Measurements from ENCODE around the gene EFNA5. TPM values are rescaled to one million over a fixed set of nuclear protein-coding genes. Genes with fewer than 3 reads are reported as not detected.

EFNA5 gene
- polyA plus RNA-seq, 3 donors, result 0.74 to 5.4 (median 2.8) TPM

GRCh38 chr5:107487056-107487542 lies 183.6 kb downstream of the EFNA5 start:
- 30 to 58% (median 31%) methylated on average over 2 of the region's 2 CpGs for WGBS, 3 donors
- no peak overlapping the region for H3K27ac ChIP-seq (ENCODE audit: low read depth, low read length)

GRCh38 chr5:107486489-107486888 lies 184.2 kb downstream of the EFNA5 start:
- WGBS, 3 donors, result 73 to 84% (median 79%) methylated on average over 2 of the region's 2 CpGs
- H3K27ac ChIP-seq (ENCODE audit: low read depth, low read length), result no peak overlapping the region

GRCh38 chr5:107485184-107485583 lies 185.6 kb downstream of the EFNA5 start:
- no peak overlapping the region for H3K27ac ChIP-seq (ENCODE audit: low read depth, low read length)

GRCh38 chr5:107484281-107484680 lies 186.5 kb downstream of the EFNA5 start:
- 66 to 85% (median 68%) methylated on average over 4 of the region's 4 CpGs for WGBS, 3 donors
- H3K27ac ChIP-seq (ENCODE audit: low read depth, low read length), result no peak overlapping the region

GRCh38 chr5:107483231-107484024 lies 187.3 kb downstream of the EFNA5 start:
- WGBS, 3 donors, result 70 to 75% (median 70%) methylated on average over 5 of the region's 5 CpGs

GRCh38 chr5:107478068-107478641 lies 192.6 kb downstream of the EFNA5 start:
- H3K27ac ChIP-seq (ENCODE audit: low read depth, low read length), result no peak overlapping the region
- WGBS, 3 donors, result 79 to 87% (median 84%) methylated on average over 6 of the region's 6 CpGs

More at GRCh38 chr5:107483231-107484024, 187.3 kb downstream of the EFNA5 start:
- no peak overlapping the region for H3K27ac ChIP-seq (ENCODE audit: low read depth, low read length)

GRCh38 chr5:107477492-107477891 lies 193.2 kb downstream of the EFNA5 start:
- no peak overlapping the region for H3K27ac ChIP-seq (ENCODE audit: low read depth, low read length)

- 18 to 25% (median 24%) methylated on average over 1 of the region's 1 CpG for WGBS, 3 donors
- H3K27ac ChIP-seq (ENCODE audit: low read depth, low read length), result no peak overlapping the region
These were observed 194.0 kb downstream of the EFNA5 start for GRCh38 chr5:107476783-107477182.

GRCh38 chr5:107474716-107475489 lies 195.8 kb downstream of the EFNA5 start:
- H3K27ac ChIP-seq (ENCODE audit: low read depth, low read length), result no peak overlapping the region
- 40 to 84% (median 71%) methylated on average over 4 of the region's 4 CpGs for WGBS, 3 donors

GRCh38 chr5:107474361-107474715 lies 196.4 kb downstream of the EFNA5 start:
- no peak overlapping the region for H3K27ac ChIP-seq (ENCODE audit: low read depth, low read length)
- WGBS, 3 donors, result 88 to 93% (median 92%) methylated on average over 3 of the region's 3 CpGs

GRCh38 chr5:107472620-107473064 lies 198.1 kb downstream of the EFNA5 start:
- WGBS, 3 donors, result 65 to 76% (median 66%) methylated on average over 2 of the region's 2 CpGs

GRCh38 chr5:107470295-107470582 lies 200.5 kb downstream of the EFNA5 start:
- H3K27ac ChIP-seq (ENCODE audit: low read depth, low read length), result no peak overlapping the region
- 54 to 73% (median 60%) methylated on average over 1 of the region's 1 CpG for WGBS, 3 donors

More at GRCh38 chr5:107472620-107473064, 198.1 kb downstream of the EFNA5 start:
- no peak overlapping the region for H3K27ac ChIP-seq (ENCODE audit: low read depth, low read length)

- H3K27ac ChIP-seq (ENCODE audit: low read depth, low read length), result no peak overlapping the region
- 58 to 73% (median 61%) methylated on average over 5 of the region's 5 CpGs for whole genome bisulfite sequencing, 3 donors
These were observed 201.0 kb downstream of the EFNA5 start for GRCh38 chr5:107469485-107470294.

GRCh38 chr5:107469064-107469463 lies 201.7 kb downstream of the EFNA5 start:
- no peak overlapping the region for H3K27ac ChIP-seq (ENCODE audit: low read depth, low read length)

GRCh38 chr5:107468276-107468675 lies 202.5 kb downstream of the EFNA5 start:
- WGBS, 3 donors, result 50 to 83% (median 57%) methylated on average over 1 of the region's 1 CpG

More at GRCh38 chr5:107469064-107469463, 201.7 kb downstream of the EFNA5 start:
- WGBS, 3 donors, result 56 to 70% (median 59%) methylated on average over 2 of the region's 2 CpGs

GRCh38 chr5:107467137-107467932 lies 203.4 kb downstream of the EFNA5 start:
- H3K27ac ChIP-seq (ENCODE audit: low read depth, low read length), result no peak overlapping the region
- WGBS, 3 donors, result 84 to 92% (median 86%) methylated on average over 5 of the region's 5 CpGs

More at GRCh38 chr5:107468276-107468675, 202.5 kb downstream of the EFNA5 start:
- no peak overlapping the region for H3K27ac ChIP-seq (ENCODE audit: low read depth, low read length)

GRCh38 chr5:107466233-107466769 lies 204.4 kb downstream of the EFNA5 start:
- no peak overlapping the region for H3K27ac ChIP-seq (ENCODE audit: low read depth, low read length)
- 49 to 85% (median 77%) methylated on average over 10 of the region's 10 CpGs for WGBS, 3 donors

All from adipose tissue (tissue), 3 donors.